HG02678 (cell line): ENCODE data around the gene PF4V1.
"Not testable (repeated sequence)": the region's sequence is repeated elsewhere in the genome, so short reads cannot be mapped to it uniquely, and the experiment has no call there.

Experiments
- ATAC-seq: cut with Tn5 transposase; IDR thresholded peaks from one replicate; pipeline ENCODE4 v1.9.1; 2021; ENCODE audit warnings: mild to moderate bottlenecking, moderate library complexity; ENCODE audit not compliant: unreplicated experiment

PF4V1 gene

DNA sequence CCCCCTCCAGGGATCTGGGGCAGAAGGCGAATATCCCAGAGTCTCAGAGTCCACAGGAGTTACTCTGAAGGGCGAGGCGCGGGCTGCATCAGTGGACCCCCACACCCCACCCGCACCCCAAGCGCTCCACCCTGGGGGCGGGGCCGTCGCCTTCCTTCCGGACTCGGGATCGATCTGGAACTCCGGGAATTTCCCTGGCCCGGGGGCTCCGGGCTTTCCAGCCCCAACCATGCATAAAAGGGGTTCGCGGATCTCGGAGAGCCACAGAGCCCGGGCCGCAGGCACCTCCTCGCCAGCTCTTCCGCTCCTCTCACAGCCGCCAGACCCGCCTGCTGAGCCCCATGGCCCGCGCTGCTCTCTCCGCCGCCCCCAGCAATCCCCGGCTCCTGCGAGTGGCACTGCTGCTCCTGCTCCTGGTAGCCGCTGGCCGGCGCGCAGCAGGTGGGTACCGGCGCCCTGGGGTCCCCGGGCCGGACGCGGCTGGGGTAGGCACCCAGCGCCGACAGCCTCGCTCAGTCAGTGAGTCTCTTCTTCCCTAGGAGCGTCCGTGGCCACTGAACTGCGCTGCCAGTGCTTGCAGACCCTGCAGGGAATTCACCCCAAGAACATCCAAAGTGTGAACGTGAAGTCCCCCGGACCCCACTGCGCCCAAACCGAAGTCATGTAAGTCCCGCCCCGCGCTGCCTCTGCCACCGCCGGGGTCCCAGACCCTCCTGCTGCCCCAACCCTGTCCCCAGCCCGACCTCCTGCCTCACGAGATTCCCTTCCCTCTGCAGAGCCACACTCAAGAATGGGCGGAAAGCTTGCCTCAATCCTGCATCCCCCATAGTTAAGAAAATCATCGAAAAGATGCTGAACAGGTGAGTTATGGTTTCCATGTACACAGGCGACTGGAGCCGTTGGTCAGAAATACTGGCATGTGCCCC, 16.3 kb downstream of the PF4V1 start, which contains the start of gene CXCL1:
CXCL1 (plus strand) TSS at position 264 of the 926 bp plus-strand sequence; CDS start at position 342, 78 bp downstream.
- no peak for ATAC-seq

DNA sequence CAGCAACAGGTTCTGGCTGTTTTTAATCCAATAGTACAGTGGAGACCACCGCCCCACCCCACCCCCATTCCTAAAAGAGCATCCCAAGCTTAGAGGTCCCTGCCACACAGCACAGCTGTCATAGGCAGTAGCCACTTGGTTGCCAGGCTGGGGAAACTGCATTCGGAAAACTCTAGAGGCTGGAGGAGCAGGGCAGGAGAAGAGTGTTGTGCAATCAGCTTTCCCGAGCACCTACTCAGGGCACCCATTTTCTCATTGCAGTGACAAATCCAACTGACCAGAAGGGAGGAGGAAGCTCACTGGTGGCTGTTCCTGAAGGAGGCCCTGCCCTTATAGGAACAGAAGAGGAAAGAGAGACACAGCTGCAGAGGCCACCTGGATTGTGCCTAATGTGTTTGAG, 17.2 kb downstream of the PF4V1 start:
- no peak for ATAC-seq

DNA sequence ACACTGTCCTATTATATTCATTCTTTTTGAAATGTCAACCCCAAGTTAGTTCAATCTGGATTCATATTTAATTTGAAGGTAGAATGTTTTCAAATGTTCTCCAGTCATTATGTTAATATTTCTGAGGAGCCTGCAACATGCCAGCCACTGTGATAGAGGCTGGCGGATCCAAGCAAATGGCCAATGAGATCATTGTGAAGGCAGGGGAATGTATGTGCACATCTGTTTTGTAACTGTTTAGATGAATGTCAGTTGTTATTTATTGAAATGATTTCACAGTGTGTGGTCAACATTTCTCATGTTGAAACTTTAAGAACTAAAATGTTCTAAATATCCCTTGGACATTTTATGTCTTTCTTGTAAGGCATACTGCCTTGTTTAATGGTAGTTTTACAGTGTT, 17.7 kb downstream of the PF4V1 start:
- ATAC-seq: no peak

DNA sequence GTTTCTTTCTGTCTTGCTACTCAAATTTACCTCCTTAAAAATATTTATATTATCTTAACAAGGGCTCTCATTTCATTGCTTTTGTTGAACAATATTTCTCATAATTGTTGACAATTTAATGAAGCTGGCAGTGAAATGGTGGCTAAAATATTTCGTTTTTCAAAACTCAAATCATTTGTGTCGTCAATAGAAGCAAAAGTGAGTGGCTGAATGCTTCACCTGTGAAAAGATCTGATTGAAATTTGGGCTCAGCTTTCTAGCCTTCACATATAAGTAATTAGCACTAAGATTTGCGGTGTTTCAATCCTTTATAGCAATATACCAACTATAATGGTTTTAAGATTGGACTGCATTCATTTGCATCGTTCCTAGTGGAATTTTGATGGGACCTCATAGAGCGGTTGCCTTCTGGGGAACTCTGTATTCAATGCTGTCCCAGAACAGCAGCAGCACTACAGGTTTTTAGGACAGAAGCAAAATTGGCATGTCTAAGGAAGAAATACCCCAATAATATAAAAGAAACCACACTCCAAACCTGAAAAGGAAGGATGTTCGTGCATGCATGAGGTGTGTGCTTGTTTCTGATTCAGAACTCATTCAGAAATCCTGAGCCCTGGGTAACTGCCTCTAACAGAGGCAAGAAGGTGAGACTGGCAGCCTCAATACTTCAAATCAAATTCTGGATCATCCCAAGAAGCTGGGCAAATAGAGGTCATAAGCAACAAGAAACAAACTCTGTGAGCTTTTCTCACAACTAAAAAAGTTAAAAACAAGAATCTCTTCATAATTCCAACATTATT, 18.6 kb downstream of the PF4V1 start:
- no peak for ATAC-seq

DNA sequence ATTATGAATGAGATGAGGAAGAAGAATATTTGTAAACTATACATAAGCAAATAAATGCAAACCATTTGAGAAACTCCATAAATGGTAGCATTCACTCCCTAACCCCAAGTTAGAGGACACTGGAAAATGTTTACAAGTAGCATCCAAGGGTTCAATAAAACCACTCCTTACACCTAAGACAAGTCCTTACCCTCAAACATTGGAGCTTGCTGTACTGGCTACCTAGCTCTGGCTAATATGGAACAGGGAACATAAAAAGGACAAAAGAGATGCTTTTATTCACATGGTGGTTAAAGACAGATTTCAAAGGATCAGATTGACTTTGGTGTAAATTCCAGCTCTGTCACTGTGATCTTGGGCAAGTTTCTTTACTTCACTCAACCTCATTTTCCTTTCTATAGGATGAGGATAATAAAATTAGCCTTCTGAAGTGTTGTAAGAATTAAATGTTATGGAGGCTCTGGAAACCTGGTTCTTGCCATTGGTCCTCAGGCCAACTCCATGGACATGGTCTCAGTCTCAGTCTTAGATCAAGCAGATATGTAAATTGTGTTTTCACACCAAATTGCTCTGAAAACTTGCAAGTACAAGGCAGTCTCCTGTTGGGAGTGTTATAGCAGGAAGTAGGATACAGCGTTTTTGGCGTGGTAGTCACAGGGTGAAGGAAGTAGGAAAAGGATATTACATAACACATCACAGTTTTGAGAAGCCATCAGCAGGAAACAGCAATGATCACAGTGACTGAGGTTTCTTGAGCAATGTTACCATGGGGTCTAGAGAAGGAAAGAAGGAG, 19.4 kb downstream of the PF4V1 start:
- ATAC-seq: no peak

DNA sequence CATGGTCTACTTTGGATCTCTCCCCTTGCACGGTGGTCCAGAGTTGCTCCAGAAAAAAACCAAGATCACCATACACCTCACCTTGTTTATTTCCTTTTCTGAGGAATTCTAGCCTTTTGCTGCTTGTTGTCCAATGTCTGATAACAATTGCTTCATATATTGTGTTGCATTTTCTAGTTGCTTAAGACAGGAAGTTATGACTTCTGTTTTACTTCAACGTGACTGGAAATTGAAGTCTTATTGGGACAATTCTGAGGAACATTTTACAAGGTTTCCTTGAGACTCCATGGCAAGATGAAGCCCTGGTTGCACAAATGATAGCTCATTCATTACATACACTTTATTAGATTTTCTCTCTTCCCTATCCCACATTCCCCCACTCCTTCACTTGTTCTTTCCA, 21.3 kb downstream of the PF4V1 start:
- no peak for ATAC-seq

DNA sequence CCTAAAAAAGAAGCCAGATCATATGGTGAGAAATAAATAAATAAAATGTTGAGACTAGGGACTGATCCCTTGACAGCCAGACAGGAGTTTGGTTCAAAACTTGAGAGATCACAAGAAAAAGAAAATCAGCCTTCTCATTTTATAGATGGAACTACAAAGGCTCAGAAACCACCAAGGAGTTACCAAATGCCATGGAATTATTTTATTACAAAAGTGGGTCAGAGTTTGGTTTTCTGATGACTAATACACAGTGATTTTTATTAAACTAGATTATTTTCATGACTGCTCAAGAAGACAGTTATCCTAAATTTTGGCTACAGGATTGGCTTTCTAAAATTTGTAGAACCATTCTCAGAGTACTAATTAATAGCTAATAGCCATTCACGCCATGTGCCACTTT, 22.3 kb downstream of the PF4V1 start:
- no peak for ATAC-seq

DNA sequence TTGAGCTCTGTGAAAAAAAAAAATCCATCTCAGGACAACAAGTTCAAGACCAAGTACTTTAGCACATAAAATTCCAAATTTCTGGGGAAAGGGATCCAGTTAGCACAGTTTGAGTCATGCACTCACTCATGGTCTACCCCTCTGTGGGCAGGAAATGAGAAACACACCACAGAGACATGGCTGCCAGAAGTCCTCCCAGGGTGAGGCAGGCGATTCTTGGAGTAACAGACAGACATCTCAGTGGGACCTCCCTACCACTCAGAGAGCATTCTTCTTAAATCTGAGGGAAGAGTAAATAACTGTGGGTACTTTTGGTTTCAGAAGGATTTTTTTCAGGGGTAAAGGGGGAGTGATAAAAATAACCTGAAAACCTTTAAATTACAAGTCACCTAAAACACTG, 30.2 kb downstream of the PF4V1 start:
- no peak for ATAC-seq

DNA sequence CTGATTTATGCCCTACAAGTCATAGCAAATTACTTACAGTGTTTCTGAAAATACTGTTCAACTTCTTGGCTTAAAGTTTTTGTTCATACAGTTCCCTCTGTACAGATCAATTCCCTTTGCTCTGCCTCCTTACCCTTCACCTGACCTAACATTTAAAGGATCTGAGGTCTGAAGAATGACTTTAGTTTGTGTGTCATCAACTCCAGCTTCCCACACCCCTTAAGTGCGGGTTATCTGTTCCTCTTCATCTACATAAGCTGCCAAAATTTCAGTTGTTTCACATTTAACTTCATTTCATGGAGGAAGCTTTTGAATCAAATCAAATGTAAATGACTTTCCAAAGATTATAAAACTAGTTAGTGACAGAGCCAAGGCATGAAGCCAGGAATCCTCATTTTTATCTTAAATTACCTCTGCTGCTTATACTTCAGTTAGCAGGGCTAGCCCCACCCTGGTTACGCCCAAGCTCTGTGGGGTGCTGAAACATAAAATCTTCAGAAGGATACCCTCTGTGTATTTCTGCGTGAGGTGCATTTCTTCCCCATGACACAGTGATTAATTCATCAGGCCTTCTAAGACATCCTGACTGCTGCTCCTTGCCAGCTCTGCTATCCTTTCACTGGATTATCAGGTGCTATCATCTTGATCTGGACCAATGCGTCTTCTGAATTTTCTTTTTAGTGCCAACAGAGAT, 32.6 kb downstream of the PF4V1 start:
- no peak for ATAC-seq

DNA sequence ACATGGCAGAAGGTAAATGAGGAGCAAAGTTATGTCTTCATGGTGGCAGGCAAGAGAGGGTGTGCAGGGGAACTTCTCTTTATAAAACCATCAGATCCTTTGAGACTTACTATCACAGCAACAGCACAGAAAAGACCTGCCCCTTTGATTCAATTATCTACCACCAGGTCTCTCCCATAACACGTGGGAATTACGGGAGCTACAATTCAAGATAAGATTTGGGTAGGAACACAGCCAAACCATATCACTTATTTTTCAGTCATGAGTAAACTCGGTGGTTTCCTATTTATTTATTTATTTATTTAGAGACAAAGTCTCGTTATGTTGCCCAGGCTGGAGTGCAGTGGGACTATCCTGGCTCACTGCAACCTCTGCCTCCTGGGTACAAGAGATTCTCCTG, 38.2 kb downstream of the PF4V1 start:
- ATAC-seq: no peak

DNA sequence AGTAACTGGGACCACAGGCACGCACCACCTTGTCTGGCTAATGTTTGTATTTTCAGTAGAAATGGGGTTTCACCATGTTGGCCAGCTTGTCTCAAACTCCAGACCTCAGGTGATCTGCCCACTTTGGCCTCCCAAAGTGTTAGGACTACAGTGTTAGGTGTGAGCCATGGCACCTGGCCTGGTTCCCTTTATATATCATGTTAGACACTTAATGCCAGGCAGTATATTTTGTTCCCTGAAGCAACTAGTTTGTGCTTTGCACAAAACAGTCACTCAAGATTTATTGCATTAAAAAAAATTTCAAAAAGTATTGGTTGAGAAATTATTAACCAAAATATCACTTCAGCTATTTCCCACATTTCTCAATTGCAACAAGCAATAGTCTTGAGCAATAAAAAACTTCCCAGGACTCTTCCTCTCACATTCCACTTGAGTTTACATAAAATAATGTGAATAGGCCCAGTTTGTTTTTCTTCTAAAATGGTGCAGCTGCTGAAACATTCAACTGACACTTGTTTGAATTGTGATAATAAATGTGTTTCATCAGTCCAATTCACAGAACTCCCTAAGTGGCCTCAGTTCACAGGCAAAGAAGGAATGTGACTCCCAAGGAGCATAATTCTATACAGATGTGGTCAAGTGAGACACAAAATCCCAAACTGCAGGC, 38.8 kb downstream of the PF4V1 start:
- ATAC-seq: no peak

DNA sequence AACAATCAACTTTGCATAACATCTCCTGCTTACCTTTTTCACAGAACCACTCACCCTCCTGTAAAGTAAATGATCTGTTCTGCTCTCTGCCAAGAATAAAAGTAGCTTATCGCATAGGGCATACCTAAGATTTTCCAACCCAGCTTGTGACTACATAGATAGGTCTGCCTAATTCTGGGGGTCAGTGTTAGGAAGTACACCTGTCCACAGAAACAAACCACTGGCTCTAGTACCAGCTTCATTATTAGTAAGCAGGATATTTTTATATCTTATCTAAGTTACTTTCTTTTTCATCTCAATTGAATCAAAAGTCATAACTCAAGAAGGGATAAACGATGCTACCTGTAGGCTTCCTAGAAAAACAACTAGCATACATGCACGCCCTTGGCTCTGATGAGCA, 39.9 kb downstream of the PF4V1 start:
- ATAC-seq: no peak

DNA sequence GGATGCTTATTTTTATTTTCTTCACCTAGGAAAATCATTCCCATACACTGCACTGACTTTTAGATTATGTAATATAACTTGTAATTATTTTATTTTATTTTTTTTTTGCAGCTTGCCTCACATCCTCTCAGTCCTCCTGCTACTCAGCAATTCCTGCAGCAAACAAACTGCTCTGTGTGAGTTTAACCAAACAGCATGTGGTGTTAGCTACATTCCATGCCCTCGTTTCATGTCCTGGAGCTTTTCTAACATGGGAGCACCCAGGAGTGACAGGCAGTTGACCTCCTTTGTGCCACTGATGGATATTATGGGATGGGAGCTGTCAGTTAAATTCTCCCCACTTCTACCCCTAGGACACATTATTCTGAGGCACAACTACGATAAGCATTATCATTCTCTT, 40.9 kb downstream of the PF4V1 start:
- ATAC-seq: no peak

DNA sequence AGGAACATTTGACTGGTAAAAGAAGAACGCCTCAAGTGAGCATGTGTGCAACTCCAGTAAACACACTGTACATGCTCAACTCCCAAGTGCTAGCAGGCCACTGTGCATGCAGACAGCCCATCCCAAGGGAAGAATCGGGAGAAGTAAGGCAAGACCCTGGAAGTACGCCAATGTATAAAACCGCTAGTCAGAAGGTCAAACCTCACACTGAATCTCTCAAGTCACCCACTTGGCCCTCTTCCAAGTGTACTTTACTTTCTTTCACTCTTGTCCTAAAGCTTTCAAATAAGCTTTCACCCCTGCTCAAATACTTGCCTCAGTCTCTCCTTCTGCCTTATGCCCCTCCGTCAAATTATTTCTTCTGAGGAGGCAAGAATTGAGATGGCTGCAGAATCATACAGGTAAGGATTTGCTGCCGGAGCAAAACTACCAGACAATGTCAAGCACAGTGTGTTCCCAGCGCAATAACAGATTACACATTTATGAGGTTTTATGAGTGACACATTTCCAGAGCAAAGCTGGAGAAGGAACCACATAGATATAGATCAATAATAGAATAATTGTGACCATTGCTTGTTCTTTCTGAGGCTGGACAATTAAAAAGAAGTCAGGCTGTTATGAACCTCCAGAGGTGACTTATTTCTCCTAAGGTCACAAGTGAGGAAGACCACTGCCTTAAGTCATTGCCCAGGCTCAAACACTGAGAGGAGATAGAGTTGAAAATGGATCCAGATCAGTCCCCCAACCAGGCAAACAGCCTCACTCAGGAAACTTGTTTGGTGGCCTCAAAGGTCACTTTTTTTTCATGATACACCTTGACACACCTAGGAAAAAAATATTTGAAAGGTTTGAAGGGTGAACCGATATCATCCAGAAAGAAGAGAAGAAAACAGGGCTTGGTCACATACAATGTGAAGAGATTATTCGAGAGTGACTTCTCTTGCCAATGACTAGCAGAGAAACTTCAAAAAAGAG, 42.4 kb downstream of the PF4V1 start:
- ATAC-seq: no peak

DNA sequence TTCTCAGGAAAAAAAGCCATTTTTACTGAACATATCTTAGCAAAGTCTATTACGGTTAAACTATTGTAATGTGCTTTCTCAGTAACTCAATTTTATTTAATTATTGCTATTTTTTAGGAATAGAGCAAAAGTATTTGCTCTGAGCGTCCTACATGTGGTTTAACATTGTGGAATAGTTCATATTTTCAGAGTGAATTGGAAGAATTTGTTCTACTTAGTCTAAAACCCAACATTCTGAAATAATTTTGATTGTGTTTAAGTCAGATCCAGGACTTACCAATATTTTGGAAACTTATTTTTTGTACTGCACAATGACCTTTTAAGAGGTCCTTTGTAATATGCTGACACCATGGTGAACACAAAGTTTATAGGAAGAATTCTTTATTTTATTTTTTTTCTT, 43.3 kb downstream of the PF4V1 start:
- no peak for ATAC-seq

DNA sequence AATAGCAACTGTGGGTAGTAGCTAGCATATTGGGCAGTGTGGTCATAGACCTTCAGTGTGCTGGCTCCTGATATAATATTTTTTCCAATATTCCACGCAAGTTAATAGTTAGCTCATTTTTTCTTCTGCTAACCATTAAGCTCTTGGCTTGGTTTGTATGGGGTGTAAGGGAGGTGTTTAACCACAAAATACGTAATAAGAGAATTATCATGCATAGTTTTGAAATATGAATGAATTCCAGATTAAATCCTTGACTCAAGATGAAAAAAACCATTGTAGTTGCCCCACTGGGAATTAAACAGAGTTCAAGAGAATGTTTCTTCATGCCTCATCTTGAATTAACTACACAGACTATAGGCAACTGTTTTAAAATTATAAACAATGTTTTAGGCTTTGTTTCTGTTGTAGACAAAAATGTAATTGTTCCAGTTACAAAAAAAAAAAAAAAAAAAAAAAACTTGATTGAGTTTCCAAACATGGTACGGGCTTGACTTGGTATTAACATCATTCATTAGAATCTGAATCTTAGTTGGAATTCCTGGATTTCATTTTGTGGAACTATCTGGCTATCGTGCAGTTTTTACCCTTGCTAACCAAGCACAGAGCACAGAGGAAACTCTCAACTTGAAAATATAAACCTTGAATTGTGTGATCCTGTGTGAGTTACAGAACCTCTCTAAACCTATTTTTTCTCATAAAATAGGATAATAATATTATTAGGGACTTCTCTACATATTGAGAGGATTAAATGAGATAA, 44.5 kb downstream of the PF4V1 start:
- no peak for ATAC-seq

DNA sequence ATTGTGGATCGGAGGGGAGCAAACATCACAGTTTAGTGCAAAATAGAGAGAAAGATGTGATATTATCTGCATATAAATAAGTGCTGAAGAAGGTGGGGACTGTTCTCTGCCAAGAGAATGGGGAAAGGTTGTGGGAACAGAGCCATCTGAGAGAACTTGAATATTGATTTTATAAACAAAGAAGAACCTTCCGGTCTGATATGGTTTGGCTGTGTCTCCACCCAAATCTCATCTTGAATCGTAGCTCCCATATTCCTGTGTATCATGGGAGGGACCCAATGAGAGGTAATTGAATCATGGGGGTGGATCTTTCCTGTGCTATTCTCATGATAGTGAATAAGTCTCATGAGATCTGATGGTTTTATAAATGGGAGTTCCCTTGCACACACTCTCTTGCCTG, 46.2 kb downstream of the PF4V1 start:
- not testable (repeated sequence) for ATAC-seq

DNA sequence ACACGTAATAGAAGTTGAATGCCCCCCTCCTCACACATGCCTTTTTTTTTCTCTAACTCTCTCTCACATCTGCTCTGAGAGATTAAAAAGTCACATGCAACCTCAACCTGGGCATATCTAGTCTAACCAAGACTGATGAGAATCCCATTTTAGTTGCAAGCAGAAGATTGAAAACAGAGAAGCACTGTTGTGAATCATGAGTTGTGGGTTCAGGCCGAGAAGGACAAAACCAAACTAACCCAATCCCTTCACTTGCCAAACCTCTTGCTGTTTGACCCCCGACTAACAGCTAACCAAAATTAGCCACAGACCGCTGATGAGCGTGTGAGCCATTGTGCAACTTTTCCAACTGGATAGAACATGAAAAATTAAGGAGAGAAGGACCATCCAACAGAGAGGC, 47.9 kb downstream of the PF4V1 start:
- no peak for ATAC-seq
